NCI-H2029 treated with DMSO at 0.1 percent for 48 hours (cell line): ENCODE measurements around the gene JARID2.

Experiments used
- DNase-seq: peaks from one replicate; lab custom pipeline; 2025; lab: John Stamatoyannopoulos, UW

JARID2 gene

GRCh38 chr6:15493437-15494168, 247.7 kb downstream of the JARID2 start:
- no peak for DNase-seq

- no peak for DNase-seq
These were observed 249.6 kb downstream of the JARID2 start for GRCh38 chr6:15495375-15495901.

GRCh38 chr6:15496345-15497131, 250.7 kb downstream of the JARID2 start:
- DNase-seq, result no peak

- no peak for DNase-seq
These were observed 252.8 kb downstream of the JARID2 start for GRCh38 chr6:15498640-15499039.

GRCh38 chr6:15499125-15499524, 253.3 kb downstream of the JARID2 start:
- DNase-seq, result no peak

GRCh38 chr6:15499591-15499990, 253.7 kb downstream of the JARID2 start:
- no peak for DNase-seq

GRCh38 chr6:15500078-15500740, 254.3 kb downstream of the JARID2 start:
- no peak for DNase-seq

- no peak for DNase-seq
These were observed 255.3 kb downstream of the JARID2 start for GRCh38 chr6:15500901-15501825.

GRCh38 chr6:15501826-15502445, 256.1 kb downstream of the JARID2 start:
- no peak for DNase-seq

- DNase-seq, result no peak
These were observed 256.8 kb downstream of the JARID2 start for GRCh38 chr6:15502446-15503345.

- no peak for DNase-seq
These were observed 257.4 kb downstream of the JARID2 start for GRCh38 chr6:15503346-15503680.

- no peak for DNase-seq
These were observed 258.2 kb downstream of the JARID2 start for GRCh38 chr6:15504040-15504495.

- peak; percentile 91 for DNase-seq
These were observed 258.9 kb downstream of the JARID2 start for GRCh38 chr6:15504581-15505350.

GRCh38 chr6:15505463-15505918, 259.6 kb downstream of the JARID2 start:
- no peak for DNase-seq

- no peak for DNase-seq
These were observed 260.2 kb downstream of the JARID2 start for GRCh38 chr6:15506066-15506465.

GRCh38 chr6:15507221-15507620, 261.4 kb downstream of the JARID2 start:
- DNase-seq, result no peak

GRCh38 chr6:15507746-15508145, 261.9 kb downstream of the JARID2 start:
- DNase-seq, result no peak

- DNase-seq, result no peak
These were observed 262.6 kb downstream of the JARID2 start for GRCh38 chr6:15508441-15508871.

- no peak for DNase-seq
These were observed 263.1 kb downstream of the JARID2 start for GRCh38 chr6:15508931-15509330.
